Sigmoid colon (tissue), 7 donors: ENCODE measurements around the gene ABCB4. TPM values are rescaled to one million over a fixed set of nuclear protein-coding genes. Genes with fewer than 3 reads are reported as not detected.

Source experiments
- DNase-seq: peaks from one replicate; pipeline ENCODE4 v3.0.0-alpha.2; 2019
- H3K27ac ChIP-seq, 4 donors: fragments of 200-600 bp; sonication (generic); one replicate each; pipeline ENCODE4 v1.5.1; 2016 to 2019; ENCODE audit warnings: mild to moderate bottlenecking in 1 of 4
- H3K27me3 ChIP-seq, 3 donors: fragments of 200-600 bp; sonication (generic); one replicate each; pipeline ENCODE4 v1.5.1; 2019; ENCODE audit warnings: mild to moderate bottlenecking in 1 of 3
- H3K36me3 ChIP-seq, 4 donors: fragments of 200-600 bp; sonication (generic); one replicate each; pipeline ENCODE4 v1.5.1; 2016 to 2019
- H3K4me1 ChIP-seq, 4 donors: fragments of 200-600 bp; sonication (generic); one replicate each; pipeline ENCODE4 v1.5.1; 2017 to 2019
- H3K4me3 ChIP-seq, 4 donors: fragments of 200-600 bp; sonication (generic); one replicate each; pipeline ENCODE4 v1.5.1; 2017 to 2019; ENCODE audit warnings: mild to moderate bottlenecking in 2 of 4, moderate library complexity in 1 of 4
- H3K9me3 ChIP-seq, 4 donors: fragments of 200-600 bp in 3 of 4; sonication (generic) in 3 of 4; one replicate each; pipeline versions ENCODE4 v1.5.1 to v1.6.1; 2013 to 2019
- CTCF ChIP-seq, 4 experiments: fragments of 450-650 bp in 3 of 4; fragments of 200-600 bp in 1 of 4; IDR thresholded peaks; one replicate each; pipeline ENCODE4 v1.5.1; 2016 to 2019; ENCODE audit warnings: antibody characterized with exemption in 4 of 4, mild to moderate bottlenecking in 3 of 4, moderate library complexity in 2 of 4
- EP300 ChIP-seq, 4 donors: sonication (generic); formaldehyde crosslinking; IDR thresholded peaks; one replicate each; pipeline ENCODE4 v1.6.1; 2017; ENCODE audit warnings: antibody characterized with exemption in 4 of 4
- POLR2A ChIP-seq, 2 donors: fragments of 450-650 bp; IDR thresholded peaks; one replicate each; pipeline ENCODE4 v1.6.1; 2016; ENCODE audit warnings: antibody characterized with exemption in 2 of 2, mild to moderate bottlenecking in 2 of 2, moderate library complexity in 2 of 2
- POLR2AphosphoS5 ChIP-seq, 4 donors: sonication (generic); formaldehyde crosslinking; IDR thresholded peaks; one replicate each; pipeline ENCODE4 v1.6.1; 2017; ENCODE audit warnings: antibody characterized with exemption in 4 of 4
- WGBS, 2 donors: extraction: QIAGEN DNeasy Blood & Tissue Kit; methylation state at CpG; one replicate each; pipeline ENCODE4 v1.1.7; 2013; 5-methylcytosine and 5-hydroxymethylcytosine counted together
- intact Hi-C: fragments of 100-400 bp; cut with DNase I; formaldehyde crosslinking; loops from one replicate; pipeline ENCODE4 v1.15.1; 2023
- polyA plus RNA-seq, 3 donors: library from polyadenylated mRNA; stranded (reverse); fragments of 200-250 nt; gene quantifications; one replicate each; pipeline ENCODE4 v1.2.3, GENCODE V29; 2013
- total RNA-seq, 4 donors: library from RNA; depleted of rRNA; stranded (reverse); fragments of >200 nt; gene quantifications; one replicate each; pipeline ENCODE4 v1.1.0, GENCODE V29; 2016
- donor health status: healthy with polysubstance abuse.
- donor health status: Bipolar disorder and iron deficiency.
- donor health status: healthy.

The ABCB4 gene
- total and polyA plus RNA-seq, 7 donors = 0.23 to 3.5 (median 1.1) TPM; not detected in 1

DNA sequence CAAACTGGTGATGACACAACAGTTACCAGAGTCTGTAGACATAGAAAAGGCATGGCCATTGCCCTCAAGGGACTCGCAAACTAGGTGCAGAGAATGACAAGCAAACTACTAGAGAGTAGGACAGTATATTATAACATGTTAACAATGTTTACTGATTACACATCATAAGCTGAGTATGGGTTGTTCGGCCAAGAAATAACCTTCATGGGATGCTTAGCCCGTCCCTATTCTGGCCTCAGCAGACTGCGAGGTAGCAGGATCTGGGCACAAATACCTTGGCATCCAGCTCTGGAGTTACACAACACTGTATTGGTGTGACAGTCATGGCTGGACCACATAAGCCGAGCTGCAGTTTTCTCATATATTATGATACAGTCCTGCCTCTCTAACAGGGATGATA lies 51.4 kb downstream of the ABCB4 start:
- no peak for TF ChIP-seq EP300 (IDR thresholded peaks at IDR 0.05)
- TF ChIP-seq POLR2AphosphoS5 (IDR thresholded peaks at IDR 0.05) = no peak
- no peak for TF ChIP-seq CTCF (IDR thresholded peaks at IDR 0.05)
- TF ChIP-seq POLR2A (IDR thresholded peaks at IDR 0.05) = no peak
- no peaks in the 10 kb centered on the region for H3K27me3 ChIP-seq
- H3K9me3 ChIP-seq = no peaks in the 10 kb centered on the region
- DNase-seq = no peak
- no peak overlapping the region for H3K4me3 ChIP-seq
- H3K36me3 ChIP-seq = no peaks in the 10 kb centered on the region
- no peaks in the 10 kb centered on the region for H3K4me1 ChIP-seq
- H3K27ac ChIP-seq = no peak overlapping the region
- WGBS, 2 donors = 33 to 78% methylated on average over 5 of the region's 5 CpGs
- intact Hi-C loops = no loop called here

GRCh38 chr7:87420173-87420572 lies 55.3 kb downstream of the ABCB4 start:
- 82 to 86% methylated on average over 4 of the region's 4 CpGs for WGBS, 2 donors
- H3K36me3 ChIP-seq = no peaks in the 10 kb centered on the region
- H3K27ac ChIP-seq = no peak overlapping the region
- H3K4me3 ChIP-seq = no peak overlapping the region
- no peak for DNase-seq
- H3K9me3 ChIP-seq = no peaks in the 10 kb centered on the region
- TF ChIP-seq POLR2A (IDR thresholded peaks at IDR 0.05) = no peak
- no peak for TF ChIP-seq CTCF (IDR thresholded peaks at IDR 0.05)
- no peak for TF ChIP-seq POLR2AphosphoS5 (IDR thresholded peaks at IDR 0.05)
- no peak for TF ChIP-seq EP300 (IDR thresholded peaks at IDR 0.05)
- H3K4me1 ChIP-seq = no peaks in the 10 kb centered on the region
- intact Hi-C loops = no loop called here
- H3K27me3 ChIP-seq = no peaks in the 10 kb centered on the region

DNA sequence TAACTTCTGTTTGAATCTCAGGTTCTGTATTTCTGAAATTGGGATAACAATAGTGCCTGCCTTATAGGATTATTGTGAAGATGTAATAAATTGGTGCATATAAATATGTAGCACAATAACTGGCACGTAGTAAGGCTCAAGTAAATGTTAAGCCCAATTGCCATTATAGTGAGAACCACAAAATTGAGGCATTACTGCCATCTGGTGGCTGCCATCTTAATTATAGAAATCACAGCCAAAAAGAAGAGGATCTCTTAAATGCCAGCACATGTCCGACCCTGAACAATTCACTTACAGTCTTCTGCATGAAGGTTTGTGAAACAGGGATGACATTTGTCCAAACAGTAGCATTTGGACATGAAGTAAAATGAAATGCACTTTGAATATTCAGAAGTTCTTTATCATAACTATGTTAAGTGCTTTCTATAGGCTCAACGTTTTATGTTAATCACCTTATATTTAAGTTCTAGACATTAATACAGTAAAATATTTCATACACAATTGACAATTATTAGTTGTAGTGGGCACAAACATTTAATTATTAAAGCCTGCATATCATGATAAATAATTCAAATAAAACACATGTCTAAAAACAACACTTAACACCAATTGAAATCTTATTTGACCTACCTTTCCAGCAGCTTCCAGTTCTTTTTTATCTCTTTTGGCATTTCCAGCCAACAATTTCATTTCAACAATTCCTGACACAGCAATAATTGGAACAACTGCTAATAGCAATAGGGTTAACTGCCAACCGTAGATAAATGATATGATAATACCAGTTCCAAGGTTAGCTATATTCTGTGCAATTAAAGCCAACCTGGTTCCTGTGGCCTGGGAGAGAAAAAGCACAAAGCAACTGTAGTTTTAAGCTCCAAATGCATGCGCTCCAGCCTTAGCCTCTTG lies 58.5 kb downstream of the ABCB4 start:
- Histone ChIP-seq H3K27ac (no peak overlapping the region), H3K9me3 (no peaks in the 10 kb centered on the region), H3K4me3 (no peak overlapping the region), H3K4me1 (no peaks in the 10 kb centered on the region), H3K27me3 (no peaks in the 10 kb centered on the region), H3K36me3 (no peaks in the 10 kb centered on the region)
- no peak for DNase-seq
- TF ChIP-seq POLR2A (IDR thresholded peaks at IDR 0.05) (no peak), POLR2AphosphoS5 (IDR thresholded peaks at IDR 0.05) (no peak), CTCF (IDR thresholded peaks at IDR 0.05) (peak; percentile 43 to 62 (median 49))
- intact Hi-C loops = loop anchor here (1.0 kb wide), 1 partner anchor 105 kb away; no protein-coding TSS in a partner anchor
- 45 to 57% methylated on average over 5 of the region's 5 CpGs for WGBS, 2 donors

GRCh38 chr7:87414794-87415188 lies 60.7 kb downstream of the ABCB4 start:
- no peak for DNase-seq
- Histone ChIP-seq H3K27me3 (no peaks in the 10 kb centered on the region), H3K9me3 (no peaks in the 10 kb centered on the region), H3K4me1 (no peaks in the 10 kb centered on the region), H3K27ac (no peak overlapping the region), H3K36me3 (no peaks in the 10 kb centered on the region), H3K4me3 (no peak overlapping the region)
- 57 to 83% methylated on average over 2 of the region's 2 CpGs for WGBS, 2 donors
- intact Hi-C loops = no loop called here
- TF ChIP-seq POLR2AphosphoS5 (IDR thresholded peaks at IDR 0.05) (no peak), EP300 (IDR thresholded peaks at IDR 0.05) (no peak), POLR2A (IDR thresholded peaks at IDR 0.05) (no peak), CTCF (IDR thresholded peaks at IDR 0.05) (no peak)
